GM19463 (cell line): Measurements from ENCODE around the gene CHRM2.

Source experiments
- ATAC-seq: cut with Tn5 transposase; IDR thresholded peaks from one replicate; pipeline ENCODE4 v1.9.1; 2021; ENCODE audit warnings: mild to moderate bottlenecking, moderate library complexity; ENCODE audit not compliant: unreplicated experiment

CHRM2 gene

DNA sequence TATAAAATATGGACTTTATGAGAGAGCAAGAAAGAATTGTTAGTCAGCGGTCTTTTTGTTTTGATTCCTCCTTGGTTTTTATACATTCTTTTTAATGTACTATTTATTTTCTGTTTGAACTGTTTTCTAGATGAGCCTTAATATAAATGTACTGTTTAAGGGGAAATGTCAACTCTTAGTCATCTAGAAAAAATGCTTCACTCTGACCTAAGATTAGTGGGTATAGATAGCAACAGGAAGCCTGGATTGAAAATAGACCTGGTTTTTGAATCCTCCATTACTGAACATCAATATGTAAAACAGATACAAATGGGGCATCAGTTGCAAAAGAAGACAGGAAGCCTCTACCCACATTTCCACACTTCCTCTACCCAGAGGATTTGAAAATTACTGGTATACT is 87.8 kb downstream of the CHRM2 start:
- no peak for ATAC-seq

DNA sequence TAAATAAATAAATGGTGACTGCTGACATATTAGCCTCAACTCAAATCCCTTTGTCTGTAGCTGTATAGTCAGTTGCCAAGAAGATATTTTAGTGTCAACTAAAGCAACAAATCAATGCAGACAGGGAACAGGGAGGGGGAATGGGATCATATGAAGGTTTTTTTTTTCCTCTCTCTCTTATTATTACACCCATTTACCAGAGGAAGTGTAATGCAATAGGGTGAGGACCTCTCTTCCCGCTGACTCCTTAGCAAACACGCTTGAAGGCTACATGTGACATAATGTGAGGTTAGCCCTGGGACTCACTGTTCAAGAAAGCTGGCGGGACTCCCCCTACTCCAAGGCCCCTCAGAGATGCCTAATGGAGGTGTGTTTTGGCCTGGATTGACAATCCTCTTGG is 88.2 kb downstream of the CHRM2 start:
- no peak for ATAC-seq

DNA sequence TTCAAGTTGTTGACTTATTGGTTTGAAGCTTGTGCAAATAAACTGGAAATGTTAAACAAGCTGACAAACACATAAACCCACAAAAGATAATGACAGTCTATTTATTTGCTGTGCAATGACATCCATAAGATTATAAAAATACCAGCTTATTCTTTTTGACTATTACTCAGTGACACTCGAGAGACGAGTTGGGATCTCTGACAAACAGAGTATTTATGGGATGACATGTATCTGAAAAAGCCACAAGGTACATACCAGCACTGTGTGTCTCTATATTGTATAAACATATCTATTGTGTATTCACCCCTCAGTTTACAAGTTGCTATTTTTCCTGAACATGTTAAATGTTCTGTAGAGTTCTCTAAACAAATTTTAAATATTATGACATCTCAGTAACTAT is 88.9 kb downstream of the CHRM2 start:
- no peak for ATAC-seq

DNA sequence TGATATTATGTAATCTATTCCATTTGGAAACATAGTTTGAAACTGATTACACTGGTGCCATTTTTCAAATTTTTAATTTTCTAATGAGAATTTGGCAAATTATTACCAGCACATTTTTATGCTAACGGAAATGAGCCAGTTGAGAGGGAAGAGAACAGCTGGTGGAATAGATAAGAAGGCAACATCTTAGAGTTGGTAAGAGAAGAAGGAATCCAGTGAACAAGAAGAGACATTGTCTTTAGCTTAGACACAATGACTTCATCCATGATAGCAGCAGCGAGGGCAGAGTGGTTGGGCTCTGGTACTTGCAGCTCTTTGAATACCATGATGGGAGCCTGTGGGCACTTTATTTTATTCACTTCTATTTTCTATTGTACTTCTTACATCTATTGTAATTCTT is 89.6 kb downstream of the CHRM2 start:
- ATAC-seq = no peak

DNA sequence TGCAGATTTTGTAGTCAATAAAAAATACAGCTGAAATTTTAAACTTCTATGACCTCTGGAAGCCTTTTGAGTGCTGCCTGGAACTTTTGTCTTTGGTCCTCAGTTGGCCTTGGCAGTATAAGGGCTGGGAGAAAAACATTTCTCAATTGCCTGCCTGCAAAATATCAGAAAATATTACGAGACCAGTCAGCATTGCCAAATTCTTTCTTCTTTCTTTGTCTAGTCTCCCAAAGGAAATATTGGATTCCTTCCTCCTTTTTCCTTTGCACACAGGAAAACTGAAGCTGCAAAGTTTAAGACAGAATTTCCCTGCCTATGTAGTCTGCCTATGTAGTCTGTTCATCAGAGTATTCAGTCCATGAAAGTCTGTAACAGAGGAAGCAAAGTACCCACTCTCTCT is 95.9 kb downstream of the CHRM2 start:
- no peak for ATAC-seq

DNA sequence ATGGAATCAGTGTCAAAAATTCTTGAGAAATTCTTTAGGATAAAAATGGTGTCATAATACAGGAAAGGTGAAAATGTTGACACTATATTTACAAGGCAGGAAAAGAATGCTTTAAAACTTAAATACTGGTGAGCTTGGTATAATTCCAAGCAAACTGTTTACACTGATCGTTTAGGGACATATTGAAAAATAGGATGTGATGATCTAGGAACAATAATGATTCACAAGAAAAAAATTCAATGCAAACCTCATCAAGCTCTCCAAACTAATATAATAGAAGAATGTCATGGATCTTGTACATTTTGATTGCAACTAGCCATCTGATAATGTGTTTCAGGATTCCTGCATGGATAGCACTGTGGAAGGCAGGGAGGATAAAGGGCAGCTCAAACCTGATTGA is 98.4 kb downstream of the CHRM2 start:
- no peak for ATAC-seq

DNA sequence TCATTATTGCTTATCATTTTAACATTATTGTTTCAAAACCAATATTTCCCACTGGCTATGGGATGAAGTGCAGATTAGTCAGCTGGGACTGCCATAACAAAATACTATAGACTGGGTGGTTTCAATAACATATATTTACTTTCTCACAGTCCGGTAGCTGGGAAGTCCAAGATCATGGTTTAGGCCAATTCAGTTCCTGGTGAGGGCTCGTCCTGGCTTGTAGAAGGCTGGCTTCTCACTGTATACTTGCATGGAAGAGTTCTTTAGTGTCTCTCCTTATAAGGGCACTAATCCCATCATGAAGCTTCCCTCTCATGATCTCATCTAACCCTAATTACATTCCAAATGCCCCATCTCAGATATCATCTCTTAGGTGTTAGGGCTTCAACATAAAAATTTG is 101.3 kb downstream of the CHRM2 start:
- ATAC-seq = no peak

DNA sequence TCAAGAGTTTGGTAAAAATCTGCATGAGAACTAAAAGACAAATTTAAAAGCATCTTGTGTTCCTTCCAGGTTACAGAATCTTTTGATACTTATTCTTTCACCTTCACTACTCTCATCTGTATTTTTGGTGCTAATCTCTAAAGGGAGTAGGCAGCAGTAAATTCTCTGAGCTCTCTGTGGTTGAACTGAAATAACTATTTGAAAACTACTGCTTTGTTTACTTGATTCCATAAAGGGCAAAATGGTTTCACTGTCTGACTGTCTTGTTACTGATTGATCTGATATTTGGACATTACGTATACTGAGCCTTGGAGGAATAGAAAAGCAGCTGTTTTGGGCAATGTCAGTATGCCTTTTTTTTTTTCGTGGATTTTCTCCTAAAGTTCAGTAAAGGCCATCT is 103.3 kb downstream of the CHRM2 start:
- ATAC-seq = peak; percentile 62

DNA sequence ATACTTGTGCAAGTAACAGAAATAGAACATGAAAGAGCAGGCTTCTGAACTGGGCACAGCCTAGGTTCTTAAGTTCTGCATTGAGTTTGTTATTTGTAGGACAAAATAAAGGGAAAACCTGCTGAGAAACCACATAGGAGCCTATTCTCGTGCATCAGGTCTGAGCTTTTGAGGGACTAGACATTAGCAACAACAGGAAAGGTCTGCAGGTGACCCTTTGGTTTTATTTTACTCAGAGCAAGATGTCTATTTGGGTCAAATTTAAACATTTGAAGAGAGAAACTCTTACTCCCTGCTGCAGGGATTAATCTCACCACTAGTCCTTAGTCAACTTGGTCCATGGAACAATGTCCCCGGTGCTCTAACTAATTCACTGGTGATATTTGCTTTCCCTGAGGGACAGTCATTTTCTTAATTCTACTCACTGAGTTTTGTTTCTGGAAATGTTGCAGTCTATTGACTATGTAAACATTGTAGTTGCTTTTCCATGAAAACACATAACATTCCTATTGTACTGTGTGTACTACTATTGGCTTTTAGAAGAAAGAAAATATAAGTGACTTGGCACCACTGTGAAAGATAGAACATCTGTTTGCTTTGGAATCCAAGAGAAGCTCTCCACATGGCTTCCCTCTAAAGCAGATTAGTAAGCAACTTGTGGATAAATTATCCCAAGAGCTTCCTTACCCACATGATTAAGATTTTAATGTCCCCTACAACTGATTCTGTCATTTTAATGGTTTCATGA is 108.2 kb downstream of the CHRM2 start:
- no peak for ATAC-seq

DNA sequence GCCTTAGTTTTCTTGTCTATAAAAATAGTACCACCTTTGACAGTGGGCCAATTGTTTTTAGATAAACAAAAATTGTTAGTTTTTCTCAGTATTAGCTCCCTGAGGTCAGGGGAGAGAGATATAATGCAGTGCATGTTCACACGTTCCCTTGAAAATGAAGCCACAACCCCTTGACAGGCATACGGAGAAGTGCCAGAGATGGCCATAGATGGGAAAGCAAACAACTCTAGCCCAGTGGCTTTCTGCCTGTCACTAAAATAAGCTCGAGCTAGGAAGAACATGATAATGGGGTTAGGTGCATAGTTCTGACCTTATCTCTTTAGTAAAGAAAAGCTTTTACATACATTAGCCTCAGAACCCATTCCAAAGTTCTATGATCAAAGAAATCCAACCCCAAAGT is 124.9 kb downstream of the CHRM2 start:
- ATAC-seq = no peak

DNA sequence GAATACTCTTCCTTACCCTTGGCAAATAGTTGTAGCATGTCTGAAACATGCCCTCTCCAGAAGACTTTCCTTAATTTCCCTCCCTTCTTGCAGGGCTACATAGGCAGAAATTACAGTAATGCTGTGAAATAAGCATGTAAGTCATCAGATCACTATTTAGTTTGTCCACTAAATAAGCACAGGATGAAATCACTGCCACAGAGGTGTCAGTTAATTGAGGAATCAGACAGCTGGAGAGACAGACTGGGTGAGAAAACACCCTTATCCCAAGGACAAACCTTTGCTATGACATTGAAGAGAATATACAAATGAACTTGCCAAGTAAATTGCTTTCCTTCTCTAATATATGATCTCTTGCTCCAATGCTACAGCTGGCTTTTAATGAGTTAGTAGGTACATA is 129.3 kb downstream of the CHRM2 start:
- no peak for ATAC-seq

DNA sequence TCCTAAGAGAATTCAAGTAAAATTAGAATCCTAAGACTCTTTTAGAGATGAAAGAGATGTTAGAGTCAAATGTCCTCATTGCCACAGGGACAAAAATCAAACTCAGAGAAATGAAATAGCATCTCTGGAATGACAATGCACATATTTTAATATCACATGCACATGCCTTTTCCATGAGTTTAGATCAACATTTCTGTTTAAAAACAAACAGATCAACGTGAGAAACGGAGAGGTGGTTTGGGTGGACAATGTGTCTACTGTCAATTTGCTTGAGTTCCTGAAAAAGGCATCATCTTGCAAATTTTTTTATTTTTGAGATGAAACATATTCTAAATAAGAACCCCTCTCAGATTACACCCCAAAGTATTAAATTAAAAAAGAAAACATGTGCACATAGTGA is 130.0 kb downstream of the CHRM2 start:
- no peak for ATAC-seq

DNA sequence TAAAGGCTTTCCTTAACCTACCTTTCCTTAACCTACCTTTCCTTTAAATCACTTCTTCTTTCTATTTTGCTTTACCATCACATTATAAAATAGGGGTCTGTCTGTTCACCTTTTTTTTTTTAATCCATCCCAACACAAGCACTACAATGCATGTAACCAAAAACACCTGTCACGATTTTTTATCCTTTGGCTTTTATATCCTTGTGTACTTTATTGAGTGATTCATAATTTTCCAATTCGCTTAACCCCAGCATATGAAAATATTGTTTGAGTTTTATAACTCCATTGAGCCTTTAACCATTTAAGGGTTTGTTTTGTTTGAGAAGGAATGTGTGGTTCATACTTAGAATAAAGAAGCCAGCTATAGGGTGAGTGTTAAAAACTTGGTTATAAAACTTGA is 132.2 kb downstream of the CHRM2 start:
- ATAC-seq = no peak

DNA sequence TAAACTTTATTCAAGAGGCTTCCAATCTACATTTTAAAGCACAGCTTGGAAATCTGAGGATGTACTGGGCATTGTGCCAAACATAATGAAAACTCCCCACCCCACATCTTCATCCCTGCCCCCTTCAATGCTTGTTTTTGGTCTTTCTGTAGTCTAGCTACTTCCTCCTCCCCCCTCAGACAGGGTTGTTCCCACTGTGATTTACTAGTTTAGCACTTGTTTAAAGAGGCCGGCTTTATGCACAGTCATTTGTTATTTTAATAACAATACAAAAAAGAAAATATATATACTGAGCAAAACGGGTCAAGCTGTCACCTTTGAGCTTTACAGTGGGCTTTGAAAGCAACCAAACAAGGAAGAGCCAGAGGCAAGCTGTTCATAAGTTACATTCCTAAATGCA is 132.6 kb downstream of the CHRM2 start:
- no peak for ATAC-seq

DNA sequence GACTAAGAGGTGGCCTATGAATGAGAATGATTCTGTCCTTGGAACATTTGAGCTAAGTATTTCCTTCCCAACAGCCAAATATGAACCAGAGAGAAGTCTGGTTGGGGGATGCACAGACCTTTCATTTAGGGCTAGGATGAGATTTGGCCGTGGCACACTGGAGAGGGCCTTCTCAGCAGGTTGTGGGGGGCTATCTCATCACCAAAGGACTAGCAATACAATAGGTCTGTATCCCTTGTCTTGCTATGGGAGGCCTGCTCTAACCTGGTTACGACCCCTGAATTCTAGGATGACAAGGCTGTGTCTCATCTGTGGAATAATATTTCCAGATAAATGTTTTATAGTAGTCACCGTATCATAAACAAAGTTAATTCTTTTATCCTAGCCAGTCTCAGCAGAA is 133.0 kb downstream of the CHRM2 start:
- ATAC-seq = no peak

DNA sequence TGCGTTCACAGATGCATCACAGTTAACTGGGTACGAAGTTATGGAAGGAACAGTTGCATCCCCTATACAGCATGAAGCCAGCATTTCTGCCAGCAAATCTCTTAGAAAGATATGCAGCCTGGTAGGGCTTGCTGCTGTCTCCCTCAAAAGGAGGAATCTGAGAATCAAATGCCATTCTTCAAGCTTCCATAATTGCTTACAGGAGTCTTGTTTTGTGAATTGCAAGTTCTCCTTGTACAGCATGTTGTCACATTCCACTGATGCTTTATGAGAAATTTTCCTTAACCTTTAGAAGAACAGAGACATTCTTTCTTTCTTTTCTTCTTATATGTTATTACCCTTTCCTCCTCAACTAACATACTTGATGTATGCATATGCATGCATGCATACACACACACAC is 134.6 kb downstream of the CHRM2 start:
- no peak for ATAC-seq

DNA sequence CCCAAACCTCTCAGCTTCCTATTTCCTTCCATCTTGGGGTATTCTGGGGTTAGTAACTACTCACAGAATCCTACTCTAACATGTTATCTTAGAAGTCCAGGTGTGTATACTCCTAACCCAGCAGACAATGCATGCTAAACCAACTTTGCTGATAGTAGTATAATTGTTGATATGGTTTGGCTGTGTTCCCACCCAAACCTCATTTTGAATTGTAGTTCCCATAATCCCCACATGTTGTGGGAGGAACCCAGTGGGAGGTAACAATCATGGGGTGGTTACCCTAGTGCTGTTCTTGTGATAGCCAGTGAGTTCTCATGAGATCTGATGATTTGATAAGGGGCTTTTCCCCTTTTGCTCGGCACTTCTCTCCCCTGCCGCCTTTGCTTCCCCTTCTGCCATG is 135.1 kb downstream of the CHRM2 start:
- ATAC-seq = no peak

DNA sequence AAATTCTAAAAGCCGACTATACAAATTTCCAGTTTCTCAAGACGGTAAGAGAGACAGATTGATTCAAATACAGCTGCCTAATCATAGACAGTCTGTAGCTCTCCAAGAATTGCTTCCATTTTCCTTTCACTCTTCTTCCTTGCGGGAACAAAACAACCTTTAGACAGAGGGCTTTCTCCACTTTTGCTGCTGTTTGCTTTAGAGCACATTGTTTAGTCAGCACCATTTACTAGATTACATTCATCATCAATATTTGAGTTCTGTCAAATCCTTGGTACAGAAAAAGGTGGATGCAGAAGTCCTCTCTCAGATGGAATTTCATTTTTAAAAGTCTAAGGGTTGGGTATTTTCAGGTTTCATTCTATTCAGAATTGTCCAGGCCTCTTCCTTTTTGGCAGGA is 137.4 kb downstream of the CHRM2 start:
- ATAC-seq = no peak

DNA sequence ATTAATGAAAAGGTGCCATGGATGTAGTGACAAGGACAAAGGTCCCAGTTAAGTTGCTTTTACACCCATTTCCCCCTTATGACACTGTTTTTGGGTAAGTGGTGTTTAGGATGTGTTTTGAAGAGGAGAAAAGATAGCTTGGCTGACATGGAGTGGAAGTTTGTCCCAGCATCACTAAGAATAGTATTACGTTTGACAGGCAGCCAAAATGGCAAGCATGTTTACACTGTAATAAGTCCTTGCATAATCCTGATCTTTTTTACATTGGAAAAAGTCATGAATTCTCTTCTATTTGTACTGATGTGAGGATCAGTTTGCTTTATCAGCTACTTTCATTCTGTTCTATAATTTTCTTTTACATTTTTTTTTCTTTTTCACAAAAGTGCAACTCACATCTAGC is 137.8 kb downstream of the CHRM2 start:
- no peak for ATAC-seq

DNA sequence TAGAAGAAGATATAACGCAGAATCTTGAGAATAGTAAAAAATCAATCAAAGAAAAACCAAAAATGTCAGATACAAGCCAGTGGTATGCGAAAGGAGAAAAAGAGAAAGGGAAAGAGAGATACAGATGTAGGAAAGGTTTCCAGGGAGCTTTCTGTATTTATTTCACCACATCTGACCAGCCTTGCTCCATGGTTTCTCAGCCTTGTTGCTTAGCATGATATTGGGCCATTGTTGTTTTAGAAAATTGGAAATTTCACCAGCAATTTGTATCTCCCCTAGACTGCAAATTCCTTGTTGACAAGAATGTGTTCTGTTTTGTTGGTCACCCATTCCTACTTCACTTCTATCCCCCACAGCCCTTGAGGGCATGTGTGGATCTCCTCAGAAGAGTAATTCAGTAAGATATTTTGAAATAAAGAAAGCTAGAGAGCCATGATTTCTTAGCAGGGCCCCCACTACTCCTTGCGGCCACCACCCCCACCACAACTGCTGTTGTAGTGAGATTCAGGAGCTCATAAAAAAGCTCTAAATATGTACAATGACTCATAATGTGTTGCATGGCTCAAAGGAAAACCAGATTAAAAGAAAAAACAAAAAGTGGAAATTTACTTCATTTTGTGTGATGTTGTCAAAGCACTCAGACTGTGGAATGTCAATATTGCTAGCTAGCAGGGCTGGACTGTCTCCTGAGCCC is 138.7 kb downstream of the CHRM2 start:
- no peak for ATAC-seq

DNA sequence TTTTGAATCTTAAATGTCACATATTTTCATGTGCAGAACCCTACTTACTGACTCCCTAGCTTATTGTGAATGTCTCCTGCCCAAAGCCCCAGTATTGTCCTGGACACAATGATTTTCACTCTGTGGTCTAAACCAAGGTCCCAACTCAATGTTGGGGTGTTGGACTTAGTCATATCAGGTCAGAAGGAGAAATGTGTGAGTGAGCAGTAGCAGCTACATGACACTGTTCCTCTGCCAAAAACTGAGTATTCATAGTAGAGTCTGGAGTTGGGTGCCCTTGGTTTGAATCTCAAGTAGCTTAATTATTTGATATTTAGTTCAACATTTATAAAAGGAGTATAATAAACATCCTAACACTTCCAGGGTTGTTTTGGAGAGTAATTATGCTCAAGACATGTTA is 141.0 kb downstream of the CHRM2 start:
- no peak for ATAC-seq

DNA sequence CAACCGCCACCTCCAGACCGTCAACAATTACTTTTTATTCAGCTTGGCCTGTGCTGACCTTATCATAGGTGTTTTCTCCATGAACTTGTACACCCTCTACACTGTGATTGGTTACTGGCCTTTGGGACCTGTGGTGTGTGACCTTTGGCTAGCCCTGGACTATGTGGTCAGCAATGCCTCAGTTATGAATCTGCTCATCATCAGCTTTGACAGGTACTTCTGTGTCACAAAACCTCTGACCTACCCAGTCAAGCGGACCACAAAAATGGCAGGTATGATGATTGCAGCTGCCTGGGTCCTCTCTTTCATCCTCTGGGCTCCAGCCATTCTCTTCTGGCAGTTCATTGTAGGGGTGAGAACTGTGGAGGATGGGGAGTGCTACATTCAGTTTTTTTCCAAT is 146.6 kb downstream of the CHRM2 start:
- no peak for ATAC-seq

DNA sequence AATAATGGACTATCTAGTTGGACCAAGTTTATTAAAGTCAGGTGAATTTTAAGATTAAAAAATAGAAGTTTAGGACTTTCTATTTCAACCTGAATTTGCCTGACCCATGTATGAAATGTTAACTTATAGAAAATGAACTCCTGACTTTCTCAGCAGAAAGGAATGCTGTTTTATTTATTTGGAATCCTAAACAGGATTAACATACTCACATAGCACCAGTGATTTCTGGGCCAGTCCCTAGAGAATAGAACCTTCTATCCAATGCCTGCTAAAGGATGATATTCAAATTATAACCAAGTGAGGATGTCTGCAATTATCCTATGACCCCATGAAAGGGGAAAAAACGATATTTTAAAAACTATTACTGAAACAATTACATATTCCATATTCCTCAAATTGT is 148.8 kb downstream of the CHRM2 start:
- ATAC-seq = no peak
